BE2C (cell line): ENCODE measurements around the gene CD3G.
"Not testable (repeated sequence)": the region's sequence is repeated elsewhere in the genome, so short reads cannot be mapped to it uniquely, and the experiment has no call there.

Experiments
- DNase-seq: peaks from one replicate; pipeline ENCODE4 v3.0.0-alpha.2; 2020
- H3K27me3 ChIP-seq: fragments of 250-450 bp; sonication (Bioruptor Pico); 2 replicates; pipeline ENCODE4 v1.5.1; 2020; ENCODE audit warnings: mild to moderate bottlenecking
- H3K36me3 ChIP-seq: fragments of 250-450 bp; sonication (Bioruptor Pico); 2 replicates; pipeline ENCODE4 v1.5.1; 2020; ENCODE audit warnings: mild to moderate bottlenecking
- H3K4me1 ChIP-seq: fragments of 250-450 bp; sonication (Bioruptor Pico); 2 replicates; pipeline ENCODE4 v1.5.1; 2020
- H3K4me3 ChIP-seq: 2 replicates; pipeline ENCODE4 v1.5.1; 2011; ENCODE audit warnings: low read depth, low read length
- H3K9me3 ChIP-seq: fragments of 250-450 bp; sonication (Bioruptor Pico); 2 replicates; pipeline ENCODE4 v1.5.1; 2020
- TF ChIP-seq, protein P1 (sequence below): IDR thresholded peaks from 2 replicates; pipeline ENCODE4 v1.5.1; 2012; ENCODE audit warnings: mild to moderate bottlenecking, low read depth, low read length

The CD3G gene

DNA sequence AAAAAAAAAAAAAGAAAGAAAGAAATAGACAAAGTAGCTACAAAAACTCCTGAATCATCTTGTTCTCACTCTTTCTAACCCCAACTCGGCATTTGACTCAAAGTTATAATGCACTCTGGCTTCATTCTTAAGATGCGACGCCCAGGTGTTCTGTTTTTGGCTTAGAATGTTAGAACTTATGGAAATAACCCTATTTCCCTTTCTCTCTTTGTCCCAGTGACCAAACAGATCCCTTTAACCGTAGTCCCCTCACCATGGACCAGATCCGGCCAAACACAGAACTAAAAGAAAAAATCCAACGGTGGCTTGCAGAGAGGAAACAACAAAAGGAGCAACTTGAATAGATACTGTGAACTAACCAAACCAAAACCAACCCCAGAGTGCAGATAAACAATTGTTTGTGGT, 52.0 kb downstream of the CD3G start:
- Histone ChIP-seq H3K9me3 (no peaks in the 10 kb centered on the region), H3K4me1 (no peaks in the 10 kb centered on the region), H3K4me3 (no peak overlapping the region), H3K36me3 (peaks cover 35% of the 10 kb centered on the region), H3K27me3 (no peaks in the 10 kb centered on the region)
- DNase-seq = no peak
- TF ChIP-seq, protein P1, sequence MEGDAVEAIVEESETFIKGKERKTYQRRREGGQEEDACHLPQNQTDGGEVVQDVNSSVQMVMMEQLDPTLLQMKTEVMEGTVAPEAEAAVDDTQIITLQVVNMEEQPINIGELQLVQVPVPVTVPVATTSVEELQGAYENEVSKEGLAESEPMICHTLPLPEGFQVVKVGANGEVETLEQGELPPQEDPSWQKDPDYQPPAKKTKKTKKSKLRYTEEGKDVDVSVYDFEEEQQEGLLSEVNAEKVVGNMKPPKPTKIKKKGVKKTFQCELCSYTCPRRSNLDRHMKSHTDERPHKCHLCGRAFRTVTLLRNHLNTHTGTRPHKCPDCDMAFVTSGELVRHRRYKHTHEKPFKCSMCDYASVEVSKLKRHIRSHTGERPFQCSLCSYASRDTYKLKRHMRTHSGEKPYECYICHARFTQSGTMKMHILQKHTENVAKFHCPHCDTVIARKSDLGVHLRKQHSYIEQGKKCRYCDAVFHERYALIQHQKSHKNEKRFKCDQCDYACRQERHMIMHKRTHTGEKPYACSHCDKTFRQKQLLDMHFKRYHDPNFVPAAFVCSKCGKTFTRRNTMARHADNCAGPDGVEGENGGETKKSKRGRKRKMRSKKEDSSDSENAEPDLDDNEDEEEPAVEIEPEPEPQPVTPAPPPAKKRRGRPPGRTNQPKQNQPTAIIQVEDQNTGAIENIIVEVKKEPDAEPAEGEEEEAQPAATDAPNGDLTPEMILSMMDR = no peak

DNA sequence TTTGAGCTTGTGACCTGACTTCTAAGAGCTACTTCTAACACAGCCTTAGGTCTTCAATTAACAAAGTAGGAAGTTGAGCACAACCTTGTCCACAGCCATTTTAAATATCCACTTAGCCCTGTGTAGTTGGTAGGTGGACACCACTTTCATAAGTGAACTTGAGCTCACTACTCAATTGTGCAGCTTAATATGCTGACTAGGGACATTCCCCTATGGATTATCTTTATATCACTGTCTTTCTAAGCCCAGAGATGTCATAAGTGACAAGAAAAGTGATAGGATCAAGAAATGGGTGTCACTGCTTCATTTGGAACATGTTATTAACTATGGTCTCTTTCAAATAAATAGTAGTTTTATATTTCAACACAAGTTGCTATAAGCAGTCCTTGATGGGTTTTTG, 53.3 kb downstream of the CD3G start:
- no peaks in the 10 kb centered on the region for H3K4me1 ChIP-seq
- no peak for DNase-seq
- peaks cover 29% of the 10 kb centered on the region for H3K36me3 ChIP-seq
- TF ChIP-seq, protein P1 = no peak
- no peaks in the 10 kb centered on the region for H3K27me3 ChIP-seq
- no peaks in the 10 kb centered on the region for H3K9me3 ChIP-seq
- H3K4me3 ChIP-seq = no peak overlapping the region

DNA sequence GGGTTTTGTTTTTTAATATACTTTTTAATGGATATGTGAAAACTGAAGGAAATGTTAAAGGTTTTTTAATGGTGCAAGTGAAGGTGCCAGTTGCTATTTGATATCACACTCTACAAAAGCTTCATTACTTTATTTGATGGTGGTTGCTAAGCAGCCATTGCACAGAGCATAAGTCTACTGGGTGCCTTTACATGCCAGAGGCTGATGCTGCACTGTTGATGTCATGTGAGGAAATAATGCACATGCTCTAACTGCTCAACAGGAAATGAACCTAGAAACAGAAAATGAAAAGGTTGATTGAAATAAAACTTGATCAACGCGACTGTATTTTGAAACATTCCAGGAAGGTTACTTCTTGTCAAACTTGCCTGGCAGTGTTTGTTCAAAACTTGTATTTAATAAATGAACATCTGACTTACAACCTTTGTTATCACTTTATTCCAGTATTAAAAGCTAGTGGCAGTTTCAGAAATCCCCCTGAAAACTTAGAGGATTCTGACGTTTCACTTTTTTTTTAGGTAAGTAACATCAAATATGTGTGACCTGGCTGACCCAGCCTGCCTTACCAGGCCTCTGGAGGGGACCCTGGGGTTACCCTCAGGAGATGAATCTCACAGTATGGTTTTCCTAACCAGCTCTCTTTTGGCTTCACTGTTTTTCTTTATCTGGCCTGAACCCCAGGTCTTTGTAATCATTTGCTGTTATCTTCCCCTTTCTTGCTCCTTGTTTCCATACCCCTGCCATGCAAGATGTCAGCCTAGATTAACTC, 54.8 kb downstream of the CD3G start:
- Histone ChIP-seq H3K4me3 (no peak overlapping the region), H3K36me3 (peaks cover 14% of the 10 kb centered on the region)
- TF ChIP-seq, protein P1 = no peak

DNA sequence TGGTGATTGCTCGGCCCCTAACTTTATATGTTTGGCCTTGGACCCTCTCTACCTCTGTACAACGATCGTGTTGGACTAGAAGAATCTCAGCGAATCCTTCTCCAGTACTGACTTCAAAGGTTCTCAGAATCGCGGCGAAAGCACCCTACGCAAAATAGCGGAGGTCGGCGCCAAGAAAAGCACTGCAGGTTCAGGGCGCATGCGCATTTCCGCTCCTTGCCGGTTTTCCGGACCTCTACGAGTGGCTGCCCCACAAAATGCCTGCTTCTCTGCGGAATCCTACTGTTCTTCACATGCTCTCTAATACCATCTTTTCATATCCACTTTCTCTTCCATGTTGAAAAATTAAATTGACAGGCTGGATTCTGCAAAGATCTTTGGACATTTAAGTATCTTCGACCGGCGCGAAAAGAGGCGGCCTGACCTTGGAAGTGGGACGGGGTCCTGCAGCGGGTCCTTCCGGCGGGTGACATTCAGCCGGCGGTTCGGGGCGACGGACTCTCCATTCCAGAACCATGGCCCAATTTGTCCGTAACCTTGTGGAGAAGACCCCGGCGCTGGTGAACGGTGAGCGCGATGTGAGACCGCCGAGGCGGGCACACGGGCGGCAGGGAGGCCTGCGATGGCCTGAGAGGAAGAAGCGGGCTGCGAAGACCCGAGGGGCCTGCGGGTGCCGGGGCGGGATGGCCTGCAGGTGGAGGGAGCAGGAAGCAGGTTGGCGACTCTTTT, 57.2 kb downstream of the CD3G start, which contains the start of gene ATP5MG:
ATP5MG (plus strand) TSS at position 456 of the 729 bp plus-strand sequence; CDS start at position 516, 60 bp downstream.
- TF ChIP-seq, protein P1 = peak; percentile 30; the same call in 1 of the 2 replicates
- peak; percentile 92 for DNase-seq
- H3K4me3 ChIP-seq = peak within 1 kb of the TSS; percentile 95
- H3K9me3 ChIP-seq = no peaks in the 10 kb centered on the region
- H3K36me3 ChIP-seq = peaks cover 17% of the 10 kb centered on the region
- no peaks in the 10 kb centered on the region for H3K27me3 ChIP-seq
- no peaks in the 10 kb centered on the region for H3K4me1 ChIP-seq

More for the DNA sequence above, 54.8 kb downstream of the CD3G start:
- Histone ChIP-seq H3K27me3 (no peaks in the 10 kb centered on the region), H3K9me3 (no peaks in the 10 kb centered on the region), H3K4me1 (no peaks in the 10 kb centered on the region)
- DNase-seq = no peak

DNA sequence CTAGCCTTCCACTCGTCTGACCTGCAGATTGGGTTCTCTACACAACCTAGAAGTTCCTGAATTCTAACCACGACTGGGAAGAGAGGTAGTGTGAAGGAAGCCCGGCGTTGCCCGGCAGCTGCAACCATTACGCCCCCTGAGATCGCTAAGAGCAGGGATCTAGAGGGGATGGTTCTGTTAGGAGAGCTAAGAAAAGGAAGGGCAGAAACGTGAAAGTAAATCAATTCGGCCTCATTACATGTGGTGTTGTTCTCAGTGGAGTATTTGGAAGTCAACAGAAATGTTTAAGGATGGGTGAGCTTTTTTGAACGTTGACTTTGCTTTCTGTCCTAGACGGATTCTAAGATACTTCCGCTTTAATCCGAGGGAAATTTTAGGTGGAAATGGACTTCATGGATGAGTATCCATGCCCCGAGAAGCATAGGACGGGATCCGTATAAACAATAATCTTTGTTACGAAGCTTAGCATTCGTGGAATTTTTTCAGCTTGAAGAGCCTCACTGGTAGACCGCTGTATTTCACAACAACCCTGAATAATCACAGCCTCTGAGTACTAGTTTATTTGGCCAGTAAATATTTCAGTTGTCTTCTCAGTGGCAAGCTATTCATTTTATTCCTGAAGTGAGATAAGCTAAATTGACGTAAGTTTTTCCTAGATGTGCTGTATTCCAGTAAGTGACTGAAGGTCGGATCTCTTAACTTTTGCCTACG, 57.9 kb downstream of the CD3G start:
- TF ChIP-seq, protein P1 = no peak
- Histone ChIP-seq H3K4me1 (no peaks in the 10 kb centered on the region), H3K27me3 (no peaks in the 10 kb centered on the region), H3K36me3 (peaks cover 25% of the 10 kb centered on the region), H3K4me3 (peak overlapping the region; percentile 95), H3K9me3 (no peaks in the 10 kb centered on the region)
- DNase-seq = no peak

DNA sequence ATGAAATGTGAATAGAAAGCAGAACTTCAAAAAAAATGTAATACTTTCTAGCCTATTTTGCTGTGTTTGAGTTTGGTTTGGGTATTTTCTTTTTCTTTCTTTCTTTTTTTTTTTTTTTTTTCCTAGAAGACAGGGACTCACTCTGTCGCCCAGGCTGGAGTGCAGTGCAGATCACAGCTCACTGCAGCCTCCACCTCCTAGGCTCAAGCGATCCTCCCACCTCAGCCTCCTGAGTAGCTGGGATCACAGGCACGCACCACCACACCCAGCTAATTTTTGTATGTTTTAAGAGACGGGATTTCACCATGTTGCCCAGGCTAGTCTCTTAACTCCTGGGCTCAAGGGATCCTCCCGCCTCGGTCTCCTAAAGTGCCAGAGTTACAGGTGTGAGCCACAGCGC, 58.5 kb downstream of the CD3G start:
- not testable (repeated sequence) for H3K27me3 ChIP-seq, H3K4me1 ChIP-seq, H3K9me3 ChIP-seq, DNase-seq
- Histone ChIP-seq H3K4me3 (peak overlapping the region; percentile 95), H3K36me3 (peaks cover 30% of the 10 kb centered on the region)
